ENCODE results near the gene JMJD7. TPM values are rescaled to one million over a fixed set of nuclear protein-coding genes. Genes with fewer than 3 reads are reported as not detected.

The JMJD7 gene
- total RNA-seq, 1 donor from 2014 or later: 26.6 TPM

DNA sequence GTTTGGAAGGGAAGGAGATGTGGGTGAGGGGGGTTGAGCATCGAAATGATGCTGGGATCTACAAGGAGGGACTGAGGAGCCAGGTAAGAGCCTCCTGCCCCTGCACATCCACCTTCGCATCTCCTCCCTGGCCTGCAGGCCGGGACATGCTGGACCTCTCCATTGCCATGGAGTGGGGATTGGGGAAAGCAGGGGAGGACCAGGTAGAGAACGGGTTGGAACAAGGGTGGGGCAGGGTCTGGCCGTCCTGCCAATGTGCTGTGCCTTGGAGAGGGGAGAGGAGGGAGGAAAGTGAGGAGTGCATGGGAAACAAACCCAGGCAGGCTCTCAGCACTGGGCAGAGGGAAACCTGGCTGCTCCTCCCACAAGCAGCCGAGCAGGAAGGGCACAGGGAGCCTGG lies 21.3 kb downstream of the JMJD7 start:
- no peak for DNase-seq
- Mint-ChIP-seq H3K4me3 (ENCODE audit: unreplicated experiment) (no peak overlapping the region), H3K9me3 (ENCODE audit: unreplicated experiment) (no peaks in the 10 kb centered on the region), H3K27me3 (ENCODE audit: unreplicated experiment) (peaks cover 6% of the 10 kb centered on the region), H3K27ac (ENCODE audit: unreplicated experiment) (no peak overlapping the region), H3K36me3 (ENCODE audit: unreplicated experiment) (no peaks in the 10 kb centered on the region), H3K4me1 (ENCODE audit: low read depth, unreplicated experiment) (no peaks in the 10 kb centered on the region)
- TF ChIP-seq, protein P1, sequence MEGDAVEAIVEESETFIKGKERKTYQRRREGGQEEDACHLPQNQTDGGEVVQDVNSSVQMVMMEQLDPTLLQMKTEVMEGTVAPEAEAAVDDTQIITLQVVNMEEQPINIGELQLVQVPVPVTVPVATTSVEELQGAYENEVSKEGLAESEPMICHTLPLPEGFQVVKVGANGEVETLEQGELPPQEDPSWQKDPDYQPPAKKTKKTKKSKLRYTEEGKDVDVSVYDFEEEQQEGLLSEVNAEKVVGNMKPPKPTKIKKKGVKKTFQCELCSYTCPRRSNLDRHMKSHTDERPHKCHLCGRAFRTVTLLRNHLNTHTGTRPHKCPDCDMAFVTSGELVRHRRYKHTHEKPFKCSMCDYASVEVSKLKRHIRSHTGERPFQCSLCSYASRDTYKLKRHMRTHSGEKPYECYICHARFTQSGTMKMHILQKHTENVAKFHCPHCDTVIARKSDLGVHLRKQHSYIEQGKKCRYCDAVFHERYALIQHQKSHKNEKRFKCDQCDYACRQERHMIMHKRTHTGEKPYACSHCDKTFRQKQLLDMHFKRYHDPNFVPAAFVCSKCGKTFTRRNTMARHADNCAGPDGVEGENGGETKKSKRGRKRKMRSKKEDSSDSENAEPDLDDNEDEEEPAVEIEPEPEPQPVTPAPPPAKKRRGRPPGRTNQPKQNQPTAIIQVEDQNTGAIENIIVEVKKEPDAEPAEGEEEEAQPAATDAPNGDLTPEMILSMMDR (IDR thresholded peaks at IDR 0.05; ENCODE audit: partially characterized antibody, unreplicated experiment): no peak

DNA sequence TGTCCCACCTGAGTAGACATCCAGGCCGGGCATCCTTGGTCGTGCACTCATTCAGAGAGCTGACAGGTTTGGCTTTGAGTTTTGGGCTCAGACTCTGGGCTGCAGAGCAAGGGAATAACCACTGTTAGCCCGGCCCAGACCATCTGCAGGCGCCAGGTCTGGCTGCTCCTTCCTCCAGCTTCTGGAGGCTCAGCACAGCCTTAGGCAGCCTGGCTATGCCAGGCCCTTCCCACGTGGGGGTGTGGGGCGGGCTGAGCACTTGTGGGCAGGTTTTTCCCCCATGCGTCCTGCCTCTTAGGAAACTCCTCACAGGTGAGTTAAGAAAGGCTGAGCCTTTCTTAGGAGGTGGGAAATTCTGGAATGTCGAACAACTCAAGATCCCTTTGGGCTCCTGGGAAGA lies 22.0 kb downstream of the JMJD7 start:
- Mint-ChIP-seq H3K36me3 (ENCODE audit: unreplicated experiment) (no peaks in the 10 kb centered on the region), H3K27me3 (ENCODE audit: unreplicated experiment) (peaks cover 6% of the 10 kb centered on the region), H3K4me3 (ENCODE audit: unreplicated experiment) (no peak overlapping the region), H3K9me3 (ENCODE audit: unreplicated experiment) (peaks cover 2% of the 10 kb centered on the region), H3K27ac (ENCODE audit: unreplicated experiment) (no peak overlapping the region), H3K4me1 (ENCODE audit: low read depth, unreplicated experiment) (no peaks in the 10 kb centered on the region)
- DNase-seq: no peak
- TF ChIP-seq, protein P1 (IDR thresholded peaks at IDR 0.05; ENCODE audit: partially characterized antibody, unreplicated experiment): no peak

DNA sequence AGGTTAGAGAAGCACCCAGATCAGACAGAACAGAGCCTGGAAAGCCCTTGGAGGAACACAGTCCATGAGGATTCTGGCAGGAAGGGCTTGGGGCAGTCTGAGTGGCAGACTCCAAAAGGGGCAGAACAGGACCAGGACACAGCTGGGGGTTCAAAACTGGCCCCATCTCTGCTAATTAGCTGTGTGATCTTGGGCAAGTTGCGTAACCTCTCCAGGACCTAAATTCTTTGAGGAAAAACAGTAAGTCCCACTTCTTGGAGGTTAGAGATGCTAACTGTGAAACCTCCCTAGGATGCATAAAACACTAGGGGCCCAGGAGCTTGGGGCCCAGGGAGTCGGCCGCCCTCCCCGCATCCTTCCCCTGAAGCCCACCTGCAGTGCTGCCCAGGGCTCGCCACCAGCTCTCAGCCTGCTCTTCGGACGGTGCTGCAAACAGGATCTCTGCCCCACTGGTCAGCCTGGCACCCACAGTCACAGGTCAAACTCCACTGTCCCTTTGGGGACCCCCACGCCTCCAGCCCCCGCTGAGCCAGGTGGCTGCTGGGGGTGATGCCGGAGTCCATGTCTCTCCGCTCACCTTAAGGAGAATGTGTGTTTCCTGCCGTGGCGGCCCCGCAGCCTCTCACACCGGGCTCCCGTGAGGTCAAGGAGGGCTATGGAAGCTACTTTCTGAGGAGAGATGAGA lies 22.7 kb downstream of the JMJD7 start:
- H3K9me3 Mint-ChIP-seq (ENCODE audit: unreplicated experiment): peaks cover 3% of the 10 kb centered on the region
- DNase-seq: no peak
- H3K4me3 Mint-ChIP-seq (ENCODE audit: unreplicated experiment): no peak overlapping the region
- no peak overlapping the region for H3K27ac Mint-ChIP-seq (ENCODE audit: unreplicated experiment)
- H3K4me1 Mint-ChIP-seq (ENCODE audit: low read depth, unreplicated experiment): no peaks in the 10 kb centered on the region
- H3K27me3 Mint-ChIP-seq (ENCODE audit: unreplicated experiment): peaks cover 8% of the 10 kb centered on the region
- H3K36me3 Mint-ChIP-seq (ENCODE audit: unreplicated experiment): no peaks in the 10 kb centered on the region
- TF ChIP-seq, protein P1 (IDR thresholded peaks at IDR 0.05; ENCODE audit: partially characterized antibody, unreplicated experiment): no peak

DNA sequence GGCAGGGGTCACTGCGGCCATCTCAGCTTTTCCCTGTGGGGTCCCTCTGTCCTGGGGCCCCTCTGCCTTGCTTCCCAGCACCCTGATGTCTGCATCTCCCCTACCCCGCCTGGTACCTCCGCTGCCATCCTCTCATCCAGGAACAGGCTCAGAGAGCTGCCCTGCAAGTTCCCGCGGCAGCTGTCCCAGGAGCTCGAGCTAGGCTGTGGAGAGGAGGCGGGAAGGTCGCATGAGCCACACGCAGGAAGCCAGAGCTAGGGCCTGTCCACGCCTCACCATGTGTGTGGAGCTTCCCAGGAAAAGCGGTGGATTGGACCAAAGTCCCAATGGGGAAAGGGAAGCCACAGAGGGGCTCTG lies 23.3 kb downstream of the JMJD7 start:
- Mint-ChIP-seq H3K4me1 (ENCODE audit: low read depth, unreplicated experiment) (no peaks in the 10 kb centered on the region), H3K4me3 (ENCODE audit: unreplicated experiment) (no peak overlapping the region), H3K27me3 (ENCODE audit: unreplicated experiment) (peaks cover 8% of the 10 kb centered on the region), H3K36me3 (ENCODE audit: unreplicated experiment) (no peaks in the 10 kb centered on the region), H3K27ac (ENCODE audit: unreplicated experiment) (no peak overlapping the region), H3K9me3 (ENCODE audit: unreplicated experiment) (peaks cover 3% of the 10 kb centered on the region)
- DNase-seq: no peak
- TF ChIP-seq, protein P1 (IDR thresholded peaks at IDR 0.05; ENCODE audit: partially characterized antibody, unreplicated experiment): no peak

DNA sequence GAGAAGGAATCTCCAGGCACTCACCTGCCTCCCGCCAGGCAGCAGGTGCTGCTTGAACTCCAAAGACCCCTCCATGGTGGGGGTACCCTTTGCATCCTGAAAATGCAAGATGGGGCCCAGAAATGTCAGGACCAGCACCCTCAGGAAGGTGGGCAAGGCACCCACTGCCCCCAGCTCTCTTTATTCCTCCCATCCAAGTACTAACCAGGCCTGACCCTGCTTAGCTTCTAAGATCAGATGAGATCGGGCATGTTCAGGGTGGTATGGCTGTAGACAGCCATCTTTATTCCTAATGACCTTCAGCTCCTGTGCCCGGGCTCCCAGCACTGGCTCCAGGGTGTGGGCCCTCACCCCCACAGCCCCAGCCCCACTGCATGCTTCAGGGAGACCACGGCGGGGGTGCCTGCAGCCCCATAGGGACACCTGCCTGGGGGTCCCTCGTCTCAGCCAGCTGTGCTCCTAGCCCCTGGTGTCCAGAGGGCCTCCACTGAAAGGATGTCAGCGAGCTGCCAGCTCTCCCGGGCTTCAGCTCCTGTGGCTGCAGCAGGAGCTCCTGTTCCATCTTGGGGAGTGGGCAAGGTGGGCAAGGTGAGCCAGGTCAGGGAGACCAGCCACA lies 24.0 kb downstream of the JMJD7 start:
- H3K27me3 Mint-ChIP-seq (ENCODE audit: unreplicated experiment): peaks cover 8% of the 10 kb centered on the region
- no peak overlapping the region for H3K4me3 Mint-ChIP-seq (ENCODE audit: unreplicated experiment)
- H3K4me1 Mint-ChIP-seq (ENCODE audit: low read depth, unreplicated experiment): no peaks in the 10 kb centered on the region
- H3K9me3 Mint-ChIP-seq (ENCODE audit: unreplicated experiment): peaks cover 3% of the 10 kb centered on the region
- no peak overlapping the region for H3K27ac Mint-ChIP-seq (ENCODE audit: unreplicated experiment)
- DNase-seq: no peak
- H3K36me3 Mint-ChIP-seq (ENCODE audit: unreplicated experiment): no peaks in the 10 kb centered on the region
- TF ChIP-seq, protein P1 (IDR thresholded peaks at IDR 0.05; ENCODE audit: partially characterized antibody, unreplicated experiment): no peak
